Measurements from ENCODE around the gene ZNF322.
"Not testable (repeated sequence)": the region's sequence is repeated elsewhere in the genome, so short reads cannot be mapped to it uniquely, and the experiment has no call there.

The ZNF322 gene

GRCh38 chr6:26659042-26659999, at the start of gene ZNF322:
ZNF322 (minus strand) TSS chr6:26659746; CDS start chr6:26638553, 21,193 bp downstream.
- DNase-seq: peak; percentile 90

- not testable (repeated sequence) for DNase-seq
These were observed 46.2 kb upstream of the ZNF322 start for GRCh38 chr6:26705780-26706179.

GRCh38 chr6:26705352-26705751, 45.8 kb upstream of the ZNF322 start:
- DNase-seq: not testable (repeated sequence)

- DNase-seq: not testable (repeated sequence)
These were observed 41.6 kb upstream of the ZNF322 start for GRCh38 chr6:26701023-26701747.

- not testable (repeated sequence) for DNase-seq
These were observed 38.0 kb upstream of the ZNF322 start for GRCh38 chr6:26697496-26697895.

- DNase-seq: not testable (repeated sequence)
These were observed 29.9 kb upstream of the ZNF322 start for GRCh38 chr6:26689324-26689947.

GRCh38 chr6:26682435-26683042, 23.0 kb upstream of the ZNF322 start:
- not testable (repeated sequence) for DNase-seq

GRCh38 chr6:26673287-26673686, 13.7 kb upstream of the ZNF322 start:
- DNase-seq: not testable (repeated sequence)

- DNase-seq: not testable (repeated sequence)
These were observed 11.0 kb upstream of the ZNF322 start for GRCh38 chr6:26670558-26670957.

GRCh38 chr6:26670003-26670402, 10.5 kb upstream of the ZNF322 start:
- not testable (repeated sequence) for DNase-seq

- DNase-seq: no peak
These were observed 435 bp upstream of the ZNF322 start for GRCh38 chr6:26660000-26660361.

- DNase-seq: no peak
These were observed 2.3 kb downstream of the ZNF322 start for GRCh38 chr6:26657256-26657655.

GRCh38 chr6:26653007-26653406, 6.5 kb downstream of the ZNF322 start:
- DNase-seq: no peak

- DNase-seq: no peak
These were observed 8.3 kb downstream of the ZNF322 start for GRCh38 chr6:26651133-26651781.

GRCh38 chr6:26646074-26646473, 13.5 kb downstream of the ZNF322 start:
- no peak for DNase-seq

GRCh38 chr6:26640806-26641205, 18.7 kb downstream of the ZNF322 start:
- no peak for DNase-seq

- no peak for DNase-seq
These were observed 30.2 kb downstream of the ZNF322 start for GRCh38 chr6:26629359-26629758.

- DNase-seq: no peak
These were observed 31.7 kb downstream of the ZNF322 start for GRCh38 chr6:26627843-26628242.

GRCh38 chr6:26624557-26624956, 35.0 kb downstream of the ZNF322 start:
- no peak for DNase-seq

- no peak for DNase-seq
These were observed 36.1 kb downstream of the ZNF322 start for GRCh38 chr6:26623339-26623859.

GRCh38 chr6:26613689-26614683, 45.6 kb downstream of the ZNF322 start:
- DNase-seq: peak; percentile 16

Measured in CD4-positive, alpha-beta T cell treated with Interleukin-15 for 1 hour (primary cell).